ENCODE data around the gene SOX21. TPM values are rescaled to one million over a fixed set of nuclear protein-coding genes. Genes with fewer than 3 reads are reported as not detected.

Gene SOX21
- total and polyA plus RNA-seq, 2 of the 8 experiments (the other 6 are each of a cell fraction or from before 2014, with no cell fraction given) = 3.9 TPM

DNA sequence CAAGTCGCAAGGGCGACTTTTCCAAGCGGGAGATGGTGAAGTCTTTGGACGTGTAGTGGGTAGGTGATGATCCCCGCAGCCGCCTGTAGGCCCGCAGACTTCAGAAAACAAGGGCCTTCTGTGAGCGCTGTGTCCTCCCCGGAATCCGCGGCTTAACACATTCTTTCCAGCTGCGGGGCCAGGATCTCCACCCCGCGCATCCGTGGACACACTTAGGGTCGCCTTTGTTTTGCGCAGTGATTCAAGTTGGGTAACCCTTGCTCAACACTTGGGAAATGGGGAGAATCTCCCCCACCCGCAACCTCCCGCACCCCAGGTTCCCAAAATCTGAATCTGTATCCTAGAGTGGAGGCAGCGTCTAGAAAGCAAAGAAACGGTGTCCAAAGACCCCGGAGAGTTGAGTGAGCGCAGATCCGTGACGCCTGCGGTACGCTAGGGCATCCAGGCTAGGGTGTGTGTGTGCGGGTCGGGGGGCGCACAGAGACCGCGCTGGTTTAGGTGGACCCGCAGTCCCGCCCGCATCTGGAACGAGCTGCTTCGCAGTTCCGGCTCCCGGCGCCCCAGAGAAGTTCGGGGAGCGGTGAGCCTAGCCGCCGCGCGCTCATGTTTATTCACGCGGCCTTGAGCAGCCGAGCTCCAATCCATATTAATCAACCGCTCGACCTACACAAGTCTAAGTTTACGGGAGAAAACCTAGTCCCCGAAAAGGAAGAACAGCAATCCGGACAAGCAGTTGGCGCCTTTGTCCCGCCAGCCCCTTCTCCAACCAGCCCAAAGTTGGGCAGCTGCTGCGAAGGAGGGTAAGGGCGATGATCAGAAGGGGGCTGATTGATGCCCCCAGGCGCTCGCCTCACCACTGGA, 9.9 kb downstream of the SOX21 start (continued):
- TF ChIP-seq, protein P1, sequence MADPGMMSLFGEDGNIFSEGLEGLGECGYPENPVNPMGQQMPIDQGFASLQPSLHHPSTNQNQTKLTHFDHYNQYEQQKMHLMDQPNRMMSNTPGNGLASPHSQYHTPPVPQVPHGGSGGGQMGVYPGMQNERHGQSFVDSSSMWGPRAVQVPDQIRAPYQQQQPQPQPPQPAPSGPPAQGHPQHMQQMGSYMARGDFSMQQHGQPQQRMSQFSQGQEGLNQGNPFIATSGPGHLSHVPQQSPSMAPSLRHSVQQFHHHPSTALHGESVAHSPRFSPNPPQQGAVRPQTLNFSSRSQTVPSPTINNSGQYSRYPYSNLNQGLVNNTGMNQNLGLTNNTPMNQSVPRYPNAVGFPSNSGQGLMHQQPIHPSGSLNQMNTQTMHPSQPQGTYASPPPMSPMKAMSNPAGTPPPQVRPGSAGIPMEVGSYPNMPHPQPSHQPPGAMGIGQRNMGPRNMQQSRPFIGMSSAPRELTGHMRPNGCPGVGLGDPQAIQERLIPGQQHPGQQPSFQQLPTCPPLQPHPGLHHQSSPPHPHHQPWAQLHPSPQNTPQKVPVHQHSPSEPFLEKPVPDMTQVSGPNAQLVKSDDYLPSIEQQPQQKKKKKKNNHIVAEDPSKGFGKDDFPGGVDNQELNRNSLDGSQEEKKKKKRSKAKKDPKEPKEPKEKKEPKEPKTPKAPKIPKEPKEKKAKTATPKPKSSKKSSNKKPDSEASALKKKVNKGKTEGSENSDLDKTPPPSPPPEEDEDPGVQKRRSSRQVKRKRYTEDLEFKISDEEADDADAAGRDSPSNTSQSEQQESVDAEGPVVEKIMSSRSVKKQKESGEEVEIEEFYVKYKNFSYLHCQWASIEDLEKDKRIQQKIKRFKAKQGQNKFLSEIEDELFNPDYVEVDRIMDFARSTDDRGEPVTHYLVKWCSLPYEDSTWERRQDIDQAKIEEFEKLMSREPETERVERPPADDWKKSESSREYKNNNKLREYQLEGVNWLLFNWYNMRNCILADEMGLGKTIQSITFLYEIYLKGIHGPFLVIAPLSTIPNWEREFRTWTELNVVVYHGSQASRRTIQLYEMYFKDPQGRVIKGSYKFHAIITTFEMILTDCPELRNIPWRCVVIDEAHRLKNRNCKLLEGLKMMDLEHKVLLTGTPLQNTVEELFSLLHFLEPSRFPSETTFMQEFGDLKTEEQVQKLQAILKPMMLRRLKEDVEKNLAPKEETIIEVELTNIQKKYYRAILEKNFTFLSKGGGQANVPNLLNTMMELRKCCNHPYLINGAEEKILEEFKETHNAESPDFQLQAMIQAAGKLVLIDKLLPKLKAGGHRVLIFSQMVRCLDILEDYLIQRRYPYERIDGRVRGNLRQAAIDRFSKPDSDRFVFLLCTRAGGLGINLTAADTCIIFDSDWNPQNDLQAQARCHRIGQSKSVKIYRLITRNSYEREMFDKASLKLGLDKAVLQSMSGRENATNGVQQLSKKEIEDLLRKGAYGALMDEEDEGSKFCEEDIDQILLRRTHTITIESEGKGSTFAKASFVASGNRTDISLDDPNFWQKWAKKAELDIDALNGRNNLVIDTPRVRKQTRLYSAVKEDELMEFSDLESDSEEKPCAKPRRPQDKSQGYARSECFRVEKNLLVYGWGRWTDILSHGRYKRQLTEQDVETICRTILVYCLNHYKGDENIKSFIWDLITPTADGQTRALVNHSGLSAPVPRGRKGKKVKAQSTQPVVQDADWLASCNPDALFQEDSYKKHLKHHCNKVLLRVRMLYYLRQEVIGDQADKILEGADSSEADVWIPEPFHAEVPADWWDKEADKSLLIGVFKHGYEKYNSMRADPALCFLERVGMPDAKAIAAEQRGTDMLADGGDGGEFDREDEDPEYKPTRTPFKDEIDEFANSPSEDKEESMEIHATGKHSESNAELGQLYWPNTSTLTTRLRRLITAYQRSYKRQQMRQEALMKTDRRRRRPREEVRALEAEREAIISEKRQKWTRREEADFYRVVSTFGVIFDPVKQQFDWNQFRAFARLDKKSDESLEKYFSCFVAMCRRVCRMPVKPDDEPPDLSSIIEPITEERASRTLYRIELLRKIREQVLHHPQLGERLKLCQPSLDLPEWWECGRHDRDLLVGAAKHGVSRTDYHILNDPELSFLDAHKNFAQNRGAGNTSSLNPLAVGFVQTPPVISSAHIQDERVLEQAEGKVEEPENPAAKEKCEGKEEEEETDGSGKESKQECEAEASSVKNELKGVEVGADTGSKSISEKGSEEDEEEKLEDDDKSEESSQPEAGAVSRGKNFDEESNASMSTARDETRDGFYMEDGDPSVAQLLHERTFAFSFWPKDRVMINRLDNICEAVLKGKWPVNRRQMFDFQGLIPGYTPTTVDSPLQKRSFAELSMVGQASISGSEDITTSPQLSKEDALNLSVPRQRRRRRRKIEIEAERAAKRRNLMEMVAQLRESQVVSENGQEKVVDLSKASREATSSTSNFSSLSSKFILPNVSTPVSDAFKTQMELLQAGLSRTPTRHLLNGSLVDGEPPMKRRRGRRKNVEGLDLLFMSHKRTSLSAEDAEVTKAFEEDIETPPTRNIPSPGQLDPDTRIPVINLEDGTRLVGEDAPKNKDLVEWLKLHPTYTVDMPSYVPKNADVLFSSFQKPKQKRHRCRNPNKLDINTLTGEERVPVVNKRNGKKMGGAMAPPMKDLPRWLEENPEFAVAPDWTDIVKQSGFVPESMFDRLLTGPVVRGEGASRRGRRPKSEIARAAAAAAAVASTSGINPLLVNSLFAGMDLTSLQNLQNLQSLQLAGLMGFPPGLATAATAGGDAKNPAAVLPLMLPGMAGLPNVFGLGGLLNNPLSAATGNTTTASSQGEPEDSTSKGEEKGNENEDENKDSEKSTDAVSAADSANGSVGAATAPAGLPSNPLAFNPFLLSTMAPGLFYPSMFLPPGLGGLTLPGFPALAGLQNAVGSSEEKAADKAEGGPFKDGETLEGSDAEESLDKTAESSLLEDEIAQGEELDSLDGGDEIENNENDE (IDR thresholded peaks at IDR 0.05; ENCODE audit: insufficient replicate concordance, low read length) = no peak
- peak; percentile 97 for TF ChIP-seq SUZ12 (IDR thresholded peaks at IDR 0.05; ENCODE audit: low read length)
- peak; percentile 55 for TF ChIP-seq KDM4A (IDR thresholded peaks at IDR 0.05; ENCODE audit: low read depth, low read length, severe bottlenecking)
- no peak for TF ChIP-seq HDAC6 (IDR thresholded peaks at IDR 0.05; ENCODE audit: low read depth, low read length)
- TF ChIP-seq SIN3A (conservative IDR thresholded peaks at IDR 0.05 in 1 of 2, IDR thresholded peaks at IDR 0.05 in 1 of 2; ENCODE audit: low read depth in 1 of 2, low read length in 2 of 2) = peak in 1 of 2 experiments; percentile 64; a peak in 2 of 4 replicates
- TF ChIP-seq, protein P2, sequence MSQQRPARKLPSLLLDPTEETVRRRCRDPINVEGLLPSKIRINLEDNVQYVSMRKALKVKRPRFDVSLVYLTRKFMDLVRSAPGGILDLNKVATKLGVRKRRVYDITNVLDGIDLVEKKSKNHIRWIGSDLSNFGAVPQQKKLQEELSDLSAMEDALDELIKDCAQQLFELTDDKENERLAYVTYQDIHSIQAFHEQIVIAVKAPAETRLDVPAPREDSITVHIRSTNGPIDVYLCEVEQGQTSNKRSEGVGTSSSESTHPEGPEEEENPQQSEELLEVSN (IDR thresholded peaks at IDR 0.05) = peak; percentile 18; the same call in 1 of the 2 replicates
- no peak for TF ChIP-seq POLR2AphosphoS5 (IDR thresholded peaks at IDR 0.05; ENCODE audit: low read depth, low read length)
- no peak for TF ChIP-seq KDM5A (IDR thresholded peaks at IDR 0.05; ENCODE audit: low read length)
